ENCODE measurements around the gene NR1D1.

NR1D1 gene

DNA sequence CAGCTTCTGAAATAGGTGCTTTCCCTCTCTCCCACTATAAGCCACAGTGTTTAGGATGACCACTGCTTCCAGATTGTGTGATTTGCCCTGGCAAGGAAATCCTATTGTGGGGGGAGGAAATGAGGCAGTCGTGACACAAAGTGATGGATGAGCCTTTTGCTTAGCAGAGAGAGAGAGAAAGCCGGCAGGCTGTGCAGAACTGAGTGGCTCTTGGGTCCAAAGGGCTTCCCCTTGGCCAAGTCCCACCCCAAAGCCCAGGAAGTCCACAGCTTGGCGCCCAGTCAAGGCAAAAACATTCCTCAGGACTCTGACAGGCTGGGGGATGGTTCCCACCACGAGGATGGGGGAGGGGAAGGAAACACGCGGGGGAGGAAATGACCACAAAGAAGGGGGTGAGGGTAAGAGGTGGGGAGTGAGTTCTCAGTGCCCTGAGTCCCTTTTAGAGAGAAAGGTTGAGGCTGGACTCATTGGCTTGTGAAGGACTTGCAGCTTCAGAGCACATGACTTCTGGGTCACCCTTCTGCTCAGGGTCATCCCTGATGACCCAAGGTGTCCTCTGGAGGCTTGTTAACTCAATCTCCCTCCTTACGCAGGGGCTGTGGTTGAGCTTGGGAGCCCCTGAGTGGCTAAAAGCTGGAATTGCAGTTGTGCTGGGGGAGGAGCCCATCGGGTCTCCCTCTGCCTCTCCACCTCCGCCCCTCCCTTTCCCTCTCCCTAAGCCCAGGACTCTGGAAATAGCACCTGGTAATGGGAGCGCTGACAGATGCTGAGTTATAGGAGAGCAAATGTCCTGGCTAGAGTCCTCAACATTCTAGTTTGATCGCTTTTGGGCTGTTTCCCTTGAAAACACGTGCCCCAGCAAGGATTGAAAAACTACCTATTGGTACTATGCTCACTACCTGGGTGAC is 11.1 kb upstream of the NR1D1 start:
- DNase-seq (ENCODE audit: low read depth in 2 of 2) = peak; percentile 79 to 81

DNA sequence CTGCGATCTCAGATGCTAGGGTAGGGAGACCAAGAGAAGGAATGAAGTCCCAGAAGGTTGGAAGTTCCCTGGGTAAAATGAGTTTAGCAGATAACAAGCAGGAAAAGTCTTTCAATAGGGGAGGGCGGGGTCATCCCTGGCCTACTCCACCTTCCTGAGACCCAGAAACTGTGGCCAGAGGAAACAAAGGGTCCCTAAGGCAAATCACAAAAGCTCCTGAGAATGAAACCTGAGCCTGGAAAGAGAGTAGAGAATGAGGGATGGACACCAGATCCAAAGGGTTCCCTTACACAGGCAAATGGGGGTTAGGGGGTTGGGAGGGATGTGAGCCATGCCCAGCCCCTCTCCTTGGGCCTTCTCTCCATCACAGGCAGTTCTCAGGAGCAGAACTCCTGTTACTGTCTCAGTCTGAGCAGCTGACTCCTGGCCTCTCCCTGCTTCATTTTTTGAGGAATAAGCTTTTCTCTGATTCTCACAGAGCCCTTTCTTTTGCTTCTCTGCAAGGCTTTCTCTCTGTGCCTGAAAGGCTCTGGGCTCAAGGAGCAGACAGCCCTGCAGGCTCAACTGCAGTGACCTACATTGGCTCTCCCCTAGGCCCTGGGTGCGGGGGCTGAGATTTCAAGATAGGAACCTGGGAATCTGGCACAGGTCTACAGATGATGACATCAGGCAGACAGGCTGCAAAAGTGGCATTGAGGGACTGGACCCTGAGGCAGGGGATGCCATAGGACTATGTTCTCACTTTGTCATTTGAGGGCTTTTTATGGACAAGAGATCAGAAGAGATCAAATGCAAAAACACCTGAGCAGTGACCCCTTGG is 9.8 kb upstream of the NR1D1 start:
- no peak for DNase-seq (ENCODE audit: low read depth in 2 of 2)

DNA sequence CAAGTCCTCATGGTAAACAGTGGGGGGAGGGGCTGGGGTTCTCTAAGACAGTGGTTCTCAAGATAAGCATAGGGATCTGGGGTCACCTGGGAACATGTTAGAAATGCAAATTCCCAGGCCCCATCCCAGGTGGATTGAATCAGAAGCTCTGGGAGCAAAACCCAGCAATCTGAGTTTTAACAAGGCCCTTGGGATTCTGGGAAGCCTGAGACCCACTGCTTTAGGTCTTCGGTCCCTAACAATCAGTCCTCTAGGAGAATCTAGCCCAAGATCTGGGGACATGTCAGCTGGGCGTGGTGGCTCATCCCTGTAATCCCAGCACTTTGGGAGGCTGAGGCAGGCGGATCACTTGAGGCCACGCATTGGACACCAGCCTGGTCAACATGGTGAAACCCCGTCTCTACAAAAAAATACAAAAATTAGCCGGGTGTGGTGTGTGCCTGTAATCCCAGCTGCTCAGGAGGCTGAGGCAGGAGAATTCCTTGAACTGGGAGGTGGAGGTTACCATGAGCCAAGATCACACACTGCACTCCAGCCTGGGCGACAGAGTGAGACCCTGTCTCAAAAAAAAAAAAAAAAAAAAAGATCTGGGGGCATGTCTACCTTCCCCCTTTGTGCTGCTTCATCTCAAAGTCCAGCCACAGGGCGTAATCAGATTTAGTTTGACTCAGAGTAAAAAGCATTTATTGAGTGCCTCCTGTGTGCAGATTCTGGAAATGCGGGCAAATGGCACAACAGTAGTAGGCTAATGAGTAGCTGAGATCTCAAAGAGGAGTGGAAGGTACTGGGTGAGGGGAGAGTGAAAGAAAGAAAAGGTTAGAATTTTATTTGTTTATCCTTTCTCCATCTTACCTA is 8.8 kb upstream of the NR1D1 start:
- DNase-seq (ENCODE audit: low read depth in 2 of 2) = no peak

DNA sequence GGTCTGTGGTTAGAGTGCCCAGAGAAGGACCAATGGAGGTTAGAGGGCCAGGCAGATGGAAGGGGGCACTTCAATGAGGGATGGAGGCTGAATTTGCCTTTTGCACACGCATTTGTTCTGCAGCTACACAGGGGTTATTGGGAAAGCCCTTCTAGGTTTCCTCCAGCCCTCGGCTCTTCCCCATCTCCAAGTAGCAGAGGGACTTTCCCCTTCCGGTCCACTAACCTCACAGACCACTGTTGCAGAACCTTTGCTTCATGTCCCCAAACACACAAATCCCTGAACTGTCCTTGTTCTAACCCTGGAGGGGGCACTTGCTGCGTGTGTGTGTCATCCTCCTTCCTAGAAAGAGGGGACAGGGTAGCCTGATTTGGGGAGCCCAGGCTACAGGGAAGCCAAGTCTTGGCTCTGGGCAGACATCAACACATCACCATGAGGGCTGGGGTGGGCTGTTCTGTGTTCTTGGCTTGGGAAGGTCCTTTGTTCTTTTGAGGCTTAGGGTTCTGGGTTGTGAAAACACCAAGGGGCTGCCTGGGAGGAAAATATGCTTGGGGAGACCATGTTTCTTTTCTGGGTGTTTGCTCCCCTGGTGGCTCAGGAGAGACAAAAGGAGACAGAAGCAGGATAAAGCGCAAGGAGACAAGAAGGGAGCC is 7.3 kb upstream of the NR1D1 start:
- no peak for DNase-seq (ENCODE audit: low read depth in 2 of 2)

DNA sequence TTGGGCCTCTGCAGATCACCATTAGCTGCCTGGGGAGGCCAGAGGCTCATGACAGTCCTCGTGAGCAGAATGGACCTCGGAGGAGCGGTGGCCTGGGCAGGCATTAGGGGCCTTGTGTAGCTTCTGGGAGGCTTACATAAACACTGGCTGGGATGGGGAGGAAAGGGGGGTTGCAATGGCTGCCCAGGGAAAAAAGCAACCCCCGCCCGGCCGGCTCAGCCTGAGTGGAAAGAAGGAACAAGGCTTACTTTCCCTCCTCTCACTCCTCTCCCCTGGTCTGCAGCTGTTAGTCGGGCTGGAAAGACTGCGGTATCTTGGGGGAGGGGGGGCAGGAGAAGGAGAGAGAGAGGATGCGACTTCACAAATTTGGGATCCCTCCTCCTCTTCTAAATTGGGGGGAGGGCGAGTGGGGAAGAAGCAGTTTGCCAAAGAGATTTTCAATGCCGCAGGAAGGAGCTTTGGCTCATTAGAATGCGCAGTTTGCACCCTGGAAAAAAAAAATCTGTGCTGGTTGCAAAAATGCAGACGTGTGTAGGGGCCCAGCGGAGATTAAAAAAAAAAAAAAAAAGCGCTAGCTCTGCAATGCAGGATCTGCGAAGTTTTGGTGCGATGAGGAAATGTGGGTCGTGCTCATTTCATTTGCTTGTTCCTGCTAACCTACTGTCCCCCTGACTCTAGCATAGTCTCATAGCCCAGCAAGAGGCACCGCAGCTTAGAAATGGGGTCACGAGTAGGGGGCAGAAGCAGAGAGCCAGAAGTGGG is 6.6 kb upstream of the NR1D1 start:
- DNase-seq (ENCODE audit: low read depth in 2 of 2) = peak in 1 of 2 experiments; percentile 49

DNA sequence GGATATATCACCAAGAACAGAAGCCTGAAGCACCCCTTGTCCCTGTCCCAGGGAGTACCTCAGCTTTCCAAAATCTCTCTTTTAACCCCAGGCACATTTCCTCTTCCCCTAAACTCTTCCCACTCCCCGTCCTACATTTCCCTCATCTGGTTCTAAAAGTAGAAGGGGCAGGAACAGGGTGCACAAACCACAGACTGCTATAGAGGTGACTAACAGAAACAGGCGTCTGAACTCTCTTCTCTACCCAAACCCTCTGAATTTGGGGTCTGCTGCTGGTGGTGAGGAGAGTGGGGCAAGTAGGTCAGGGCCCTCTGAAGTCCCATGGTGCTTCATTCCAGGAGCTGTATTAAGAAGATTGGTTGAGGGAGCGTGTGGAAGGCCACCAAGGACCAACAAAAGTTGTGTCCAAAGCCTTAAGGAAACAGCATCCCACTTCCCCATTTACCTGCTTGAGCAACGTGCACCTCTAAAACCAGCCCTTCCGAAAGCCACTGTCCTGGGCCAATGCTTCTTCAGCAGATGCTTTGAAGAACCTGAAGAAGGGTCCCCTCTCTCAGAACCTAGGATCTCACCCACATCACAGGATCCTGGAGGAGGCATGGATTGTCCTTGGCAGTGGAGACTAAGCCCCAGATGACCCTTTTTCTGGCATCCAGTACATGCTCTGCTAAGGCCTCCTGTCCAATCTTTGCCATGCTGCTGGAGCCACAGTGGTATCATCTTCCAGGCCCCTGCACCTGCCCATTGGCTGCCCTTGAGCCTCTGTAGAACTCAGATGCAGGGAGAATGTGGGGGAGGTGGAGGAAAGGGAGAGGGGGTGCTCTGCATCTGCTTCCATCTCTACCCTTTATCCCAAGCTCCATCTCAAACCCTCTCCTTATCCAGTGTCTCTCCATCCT is 5.7 kb upstream of the NR1D1 start:
- no peak for DNase-seq (ENCODE audit: low read depth in 2 of 2)

DNA sequence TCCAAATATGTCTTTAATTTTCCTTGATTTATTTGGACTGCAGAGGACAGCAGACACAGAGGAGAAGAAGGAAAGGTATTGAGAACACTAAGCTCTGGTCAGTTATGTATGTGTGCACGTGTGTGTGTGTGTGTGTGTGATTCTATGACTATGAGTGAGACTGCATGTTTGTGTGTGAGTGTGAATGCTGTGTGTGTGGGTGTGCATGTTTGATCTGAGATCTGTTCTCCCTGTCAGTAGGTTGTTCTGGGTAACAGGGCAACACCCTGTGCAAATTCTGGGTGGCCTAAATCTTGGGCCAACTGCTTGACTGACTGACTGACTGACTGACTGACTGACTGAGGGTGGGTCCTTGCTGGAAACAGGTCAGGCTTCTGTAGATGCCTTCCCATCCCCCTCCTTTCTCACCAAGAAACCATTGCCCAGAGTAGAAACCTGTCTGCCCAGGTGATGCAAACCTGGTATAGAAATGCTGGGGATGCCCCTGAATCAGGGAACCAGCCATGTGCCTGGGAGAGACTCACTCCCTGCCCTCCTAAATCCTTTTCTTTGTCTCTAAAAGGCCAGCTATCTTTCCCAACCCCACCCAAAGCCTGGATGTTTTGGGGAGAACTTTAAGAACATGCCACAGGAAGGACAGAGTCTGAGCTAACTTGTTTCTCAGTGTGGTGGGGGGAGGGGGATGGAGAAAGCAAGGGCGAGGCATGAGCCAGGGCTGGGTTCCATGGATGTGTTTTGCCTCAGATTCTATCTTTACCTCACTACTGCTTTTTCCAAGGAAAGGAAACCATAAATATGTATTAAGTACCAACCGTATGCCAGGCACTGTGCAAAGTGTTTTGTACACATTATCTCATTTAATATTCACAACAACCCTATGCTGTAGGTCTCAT is 4.5 kb upstream of the NR1D1 start:
- no peak for DNase-seq (ENCODE audit: low read depth in 2 of 2)

DNA sequence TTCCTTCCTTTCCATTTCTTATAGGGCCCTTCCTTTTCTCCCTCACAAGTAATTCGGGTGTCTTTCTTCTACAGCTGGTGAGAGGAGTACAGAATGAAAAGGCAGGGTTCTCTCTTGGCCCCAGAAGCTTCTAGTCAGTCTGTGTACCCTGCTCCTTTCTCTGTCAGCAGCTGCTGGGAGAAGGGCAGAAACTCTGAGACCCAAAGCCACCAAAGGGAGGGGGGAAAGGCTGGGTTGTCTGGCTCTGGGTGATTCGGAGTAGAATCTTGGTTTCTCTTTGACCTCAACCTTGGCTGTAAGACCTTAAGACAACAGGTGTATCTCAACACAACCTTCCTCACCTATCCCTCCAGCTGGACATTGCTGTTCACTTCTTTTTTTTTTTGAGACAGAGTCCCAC is 3.3 kb upstream of the NR1D1 start:
- no peak for DNase-seq (ENCODE audit: low read depth in 2 of 2)

DNA sequence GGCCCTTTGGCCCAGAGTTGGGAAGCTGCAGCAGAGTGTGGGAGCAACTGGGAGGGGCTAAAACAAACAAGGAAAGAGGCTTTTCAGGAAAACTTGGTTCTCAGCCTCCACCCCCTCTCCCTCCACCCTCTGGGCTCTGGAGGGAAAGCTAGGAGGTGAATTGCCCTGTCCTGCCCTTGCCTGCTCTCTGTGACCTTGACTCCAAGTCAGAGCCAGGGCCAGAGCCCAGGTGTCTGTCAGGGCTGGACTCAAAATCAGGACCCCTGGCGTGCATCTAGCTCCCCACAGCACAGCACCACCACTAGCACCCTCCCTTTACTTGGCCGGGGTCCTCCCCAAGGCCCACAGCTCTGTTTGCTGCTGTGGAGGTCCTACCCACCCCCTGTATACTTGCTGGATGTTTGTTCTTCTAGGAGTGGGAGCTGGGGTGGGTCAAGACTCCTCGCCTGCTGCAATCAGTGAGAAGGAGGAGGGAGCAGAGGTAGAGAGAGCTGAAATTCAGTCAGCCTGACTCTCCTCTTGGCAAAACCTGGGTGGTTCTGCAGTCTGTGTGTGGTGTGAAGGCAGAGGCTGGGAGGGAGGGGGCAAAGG is 2.8 kb upstream of the NR1D1 start:
- no peak for DNase-seq (ENCODE audit: low read depth in 2 of 2)

DNA sequence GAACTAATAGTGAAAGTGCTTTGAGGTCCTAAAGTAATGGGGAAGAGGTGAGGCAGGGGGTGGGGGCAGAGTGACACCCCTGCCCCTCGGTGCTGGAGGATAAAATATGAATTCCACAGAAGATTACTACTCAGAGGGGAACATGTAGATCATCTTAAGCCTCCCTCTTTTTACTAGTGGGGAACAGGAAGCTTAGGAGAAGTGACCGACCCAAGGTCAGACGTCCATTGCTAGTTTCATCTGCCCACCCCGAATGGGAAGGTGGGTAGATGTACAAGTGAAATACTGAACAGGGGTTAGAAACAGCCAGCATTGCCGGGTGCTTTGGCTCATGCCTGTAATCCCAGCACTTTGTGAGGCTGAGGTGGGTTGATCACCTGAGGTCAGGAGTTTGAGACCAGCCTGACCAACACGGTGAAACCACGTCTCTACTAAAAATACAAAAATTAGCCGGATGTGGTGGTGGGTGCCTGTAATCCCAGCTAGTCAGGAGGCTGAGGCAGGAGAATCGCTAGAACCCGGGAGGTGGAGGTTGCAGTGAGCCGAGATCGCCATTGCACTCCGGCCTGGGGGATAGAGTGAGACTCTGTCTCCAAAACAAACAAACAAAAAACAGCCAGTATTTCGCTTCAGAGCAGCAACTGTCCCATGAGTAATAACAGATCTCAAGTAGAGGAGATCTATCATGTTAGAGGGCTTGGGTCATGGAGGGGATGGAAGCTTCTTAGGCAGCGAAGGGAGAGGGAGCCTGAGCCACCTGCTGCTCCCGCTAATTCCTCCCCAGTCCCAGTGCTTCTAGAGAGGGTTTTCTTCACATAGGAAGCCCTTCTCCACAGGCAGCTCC is 1.2 kb upstream of the NR1D1 start:
- DNase-seq (ENCODE audit: low read depth in 2 of 2) = no peak

DNA sequence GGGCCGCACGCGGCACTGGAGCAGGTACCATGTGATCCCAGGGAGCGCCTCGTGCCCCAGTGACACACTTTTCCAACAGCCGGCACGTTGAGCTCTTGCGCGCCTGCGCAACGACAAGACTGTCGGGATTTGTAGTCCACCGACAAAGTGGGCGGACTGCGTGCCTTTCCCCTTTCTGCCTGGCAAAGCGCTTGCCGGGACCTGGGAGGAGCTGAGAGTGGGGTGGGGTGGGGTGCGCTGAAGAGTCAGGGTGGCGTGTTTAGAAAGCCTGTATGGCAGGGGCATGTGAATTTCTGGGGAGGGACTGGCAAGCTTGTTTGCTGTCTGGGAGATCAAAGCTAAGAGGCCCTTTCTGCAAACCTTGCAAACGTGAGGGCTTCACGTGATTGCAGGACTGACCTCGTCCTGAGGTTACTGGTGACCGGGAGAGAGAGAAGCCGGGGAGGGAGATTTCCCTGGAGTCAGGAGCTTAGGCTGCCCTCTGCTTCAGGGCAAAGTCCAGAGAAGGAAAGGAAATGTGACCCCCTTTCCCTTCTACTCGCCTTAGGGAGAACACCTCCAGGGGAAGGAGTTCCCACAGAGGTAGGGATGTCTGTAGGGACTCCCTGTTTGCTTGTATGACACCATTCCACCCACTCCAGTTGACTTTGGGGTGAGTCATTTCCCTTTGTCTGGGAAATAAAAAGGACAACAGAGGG is 429 bp upstream of the NR1D1 start:
- DNase-seq (ENCODE audit: low read depth in 2 of 2) = peak; percentile 94 to 95

DNA sequence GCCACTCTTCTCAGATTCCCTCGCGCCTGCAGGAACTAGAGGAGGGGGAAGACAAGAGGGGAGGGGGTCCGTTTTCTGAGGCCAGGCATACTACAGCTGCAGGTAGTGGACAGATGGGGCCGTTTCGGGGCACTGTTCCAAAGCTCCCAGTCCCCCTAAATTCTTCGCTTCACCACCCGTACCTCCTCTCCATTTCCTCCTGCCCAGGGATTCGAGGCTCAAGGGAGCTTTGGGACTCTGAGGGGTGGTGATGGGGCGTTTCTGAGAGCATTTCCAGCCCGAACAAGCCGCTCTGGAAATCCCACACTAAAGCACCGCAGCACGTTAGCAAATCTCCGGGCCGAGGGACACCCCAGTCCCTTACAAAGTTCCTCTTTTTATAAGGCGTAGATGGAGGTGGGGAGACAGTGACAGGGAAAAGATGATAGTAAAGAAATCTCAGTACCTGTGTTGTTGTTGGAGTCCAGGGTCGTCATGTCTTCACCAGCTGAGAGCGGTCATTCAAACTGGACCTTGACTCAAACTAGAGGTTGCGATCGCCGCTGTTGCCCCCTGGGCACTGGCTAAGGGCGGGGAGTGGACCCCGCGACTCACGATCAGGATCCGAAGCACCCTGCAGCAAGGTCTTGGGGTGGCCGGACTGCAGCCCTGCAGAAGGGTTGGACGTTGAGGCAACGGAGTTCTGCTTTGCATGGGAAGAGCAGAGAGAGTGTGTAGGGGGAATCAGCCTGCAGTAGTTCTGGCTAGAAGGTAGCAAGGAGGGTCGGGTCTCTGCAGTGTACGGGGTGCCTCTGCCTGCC is 570 bp downstream of the NR1D1 start:
- DNase-seq (ENCODE audit: low read depth in 2 of 2) = no peak

DNA sequence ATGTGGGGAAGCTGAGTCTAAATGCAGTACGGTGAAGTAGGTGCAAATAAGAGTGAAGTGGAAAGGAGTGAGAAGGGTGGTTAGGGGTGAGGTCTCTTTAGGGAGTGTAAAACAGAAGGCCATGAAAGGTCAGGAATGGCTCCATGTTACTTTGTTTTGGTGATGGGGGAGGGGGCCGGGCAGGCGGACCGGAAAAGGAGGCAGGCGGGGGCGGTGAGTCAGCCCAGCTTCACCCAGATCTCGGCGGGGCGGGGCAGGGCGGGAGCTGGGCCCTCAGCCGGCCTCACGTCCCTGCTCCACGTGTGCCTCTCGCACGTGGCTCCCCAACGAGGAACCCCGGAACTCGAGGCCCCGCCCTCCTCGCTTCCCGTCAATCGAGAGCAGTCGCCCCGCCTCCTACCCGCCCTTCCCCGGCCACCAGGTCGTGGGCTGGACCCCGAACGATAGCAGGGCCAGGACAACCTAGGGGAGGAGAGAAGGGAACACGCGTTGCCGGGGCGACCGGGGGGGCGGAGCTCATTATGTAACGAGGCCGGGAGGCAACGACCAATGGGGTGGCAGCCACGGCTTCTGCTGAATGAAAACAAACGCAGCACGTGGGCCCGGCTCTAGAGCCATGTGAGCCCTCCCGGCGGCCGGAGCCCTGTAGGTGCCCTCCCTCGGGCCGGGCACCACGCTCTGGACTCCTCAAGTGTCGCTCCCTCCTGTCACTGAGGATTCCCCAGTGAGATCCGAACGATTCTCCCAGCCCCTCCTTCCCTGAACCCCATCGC is 1.4 kb downstream of the NR1D1 start:
- peak; percentile 97 to 98 for DNase-seq (ENCODE audit: low read depth in 2 of 2)

DNA sequence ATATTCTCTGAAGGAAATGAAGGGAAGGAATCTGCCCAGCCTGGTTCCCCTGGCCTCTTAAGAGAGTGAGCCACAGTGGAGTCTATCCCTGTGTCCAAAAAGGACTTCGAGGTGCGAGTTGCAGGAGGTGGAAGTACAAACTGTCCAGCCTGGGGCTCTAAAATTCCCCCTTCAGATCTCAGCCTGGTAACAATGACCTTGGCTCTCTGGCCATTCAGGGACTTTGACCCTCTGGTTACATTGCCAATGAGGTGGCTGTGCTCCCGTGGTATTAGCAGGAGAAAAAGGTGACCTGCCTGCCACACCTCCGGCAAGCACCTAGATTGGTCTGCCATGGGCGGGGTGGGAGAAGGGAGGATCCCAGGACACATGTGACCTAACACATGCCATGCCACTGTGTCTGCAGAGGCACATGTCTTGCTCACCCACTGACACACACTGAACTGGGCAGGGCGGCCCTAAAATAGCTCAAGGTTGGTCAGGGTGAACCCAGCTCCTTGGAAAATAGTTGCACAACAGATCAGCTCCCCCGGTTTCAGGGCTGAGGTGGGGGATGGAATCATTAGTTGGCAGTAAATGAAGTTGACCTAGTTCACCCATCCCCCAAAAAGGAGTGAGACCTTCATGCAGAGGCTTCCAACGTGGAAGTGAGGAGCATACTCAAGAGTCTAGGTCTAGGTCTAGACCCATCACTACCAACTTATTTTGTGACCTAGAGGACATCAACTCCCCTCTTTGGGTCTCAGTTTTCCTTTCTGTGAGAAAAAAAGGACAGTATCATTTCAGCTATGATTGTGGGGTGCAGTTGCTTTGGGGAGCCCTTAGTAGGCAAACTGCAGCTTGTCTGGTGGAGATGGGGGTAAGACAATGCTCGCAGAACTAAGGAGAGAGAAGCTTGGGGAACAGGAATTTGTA is 2.2 kb downstream of the NR1D1 start:
- no peak for DNase-seq (ENCODE audit: low read depth in 2 of 2)
